Aorta (tissue), 5 donors: ENCODE data around the gene MAGEB2. TPM values are rescaled to one million over a fixed set of nuclear protein-coding genes. Genes with fewer than 3 reads are reported as not detected.
A peak's percentile ranks its signal among the peaks of the same experiment; 100 is the strongest.

Source experiments
- ATAC-seq: fragments of 200-7000 bp; cut with Tn5 transposase; one replicate; pipeline ENCODE4 v1.9.1; 2022; ENCODE audit warnings: moderate library complexity; ENCODE audit not compliant: low FRiP score
- DNase-seq, 2 donors: peaks; one replicate each; pipeline ENCODE4 v3.0.0-alpha.2; 2020
- H3K27ac ChIP-seq, 2 donors: one replicate each; pipeline ENCODE4 v1.5.1; 2013; ENCODE audit warnings: low read length in 2 of 2, mild to moderate bottlenecking in 2 of 2, moderate library complexity in 2 of 2, control low read depth in 1 of 2, inconsistent platforms in 1 of 2, low read depth in 1 of 2
- H3K27me3 ChIP-seq, 2 donors: one replicate each; pipeline ENCODE4 v1.6.1; 2013; ENCODE audit warnings: control low read depth in 1 of 2, low read length in 1 of 2, mild to moderate bottlenecking in 1 of 2, moderate library complexity in 1 of 2; ENCODE audit not compliant: insufficient read depth in 2 of 2, control insufficient read depth in 1 of 2
- H3K36me3 ChIP-seq, 2 donors: one replicate each; pipeline ENCODE4 v1.6.1; 2013; ENCODE audit warnings: control low read depth in 1 of 2, low read length in 1 of 2, mild to moderate bottlenecking in 1 of 2; ENCODE audit not compliant: insufficient read depth in 2 of 2, control insufficient read depth in 1 of 2
- H3K4me1 ChIP-seq, 2 donors: one replicate each; pipeline ENCODE4 v1.6.1; 2013; ENCODE audit warnings: low read length in 2 of 2, control low read depth in 1 of 2, mild to moderate bottlenecking in 1 of 2, moderate library complexity in 1 of 2; ENCODE audit not compliant: insufficient read depth in 2 of 2, control insufficient read depth in 1 of 2
- H3K4me3 ChIP-seq, 2 donors: one replicate each; pipeline ENCODE4 v1.5.1; 2013; ENCODE audit warnings: low read length in 2 of 2, control low read depth in 1 of 2, mild to moderate bottlenecking in 1 of 2
- H3K9me3 ChIP-seq: one replicate; pipeline ENCODE4 v1.6.1; 2013; ENCODE audit warnings: mild to moderate bottlenecking, low read length; ENCODE audit not compliant: control insufficient read depth
- WGBS, 2 donors: extraction: QIAGEN DNeasy Blood & Tissue Kit; methylation state at CpG; one replicate each; pipeline ENCODE4 v1.1.7; 2013; 5-methylcytosine and 5-hydroxymethylcytosine counted together
- intact Hi-C, 2 donors: fragments of 100-400 bp; cut with DNase I; formaldehyde crosslinking; loops; one replicate each; pipeline versions ENCODE4 v1.14.2 to v1.15.0; 2022
- polyA plus RNA-seq, 2 donors: library from polyadenylated mRNA; stranded (reverse); fragments of 200-250 nt; gene quantifications; one replicate each; pipeline ENCODE4 v1.2.3, GENCODE V29; 2013
- total RNA-seq, 2 donors: library from RNA; stranded (reverse); fragmentation: NEBNext Ultra II Directional; extraction: Animal tissue kit (Norgen Biotek cat#: 25700); gene quantifications; one replicate each; pipeline ENCODE4 v1.2.1, GENCODE V29; 2021
- donor health status: healthy with polysubstance abuse.
- donor health status: Bipolar disorder and iron deficiency.
- donor health status: DM: no; HTN: no; CAD: no.
- donor health status: DM: no; HTN: no; CAD: no.
- donor health status: DM: yes; HTN: yes; CAD: no.

Gene MAGEB2
- total and polyA plus RNA-seq, 4 donors = not detected

- Histone ChIP-seq H3K4me3 (no peak overlapping the region), H3K27me3 (no peaks in the 10 kb centered on the region), H3K4me1 (no peaks in the 10 kb centered on the region), H3K9me3 (no peaks in the 10 kb centered on the region), H3K36me3 (no peaks in the 10 kb centered on the region), H3K27ac (no peak overlapping the region)
- WGBS, 2 donors = 69 to 89% methylated on average over 4 of the region's 4 CpGs
- intact Hi-C loops = no loop called here
- DNase-seq (no peak), ATAC-seq (no peak)
Observed at GRCh38 chrX:30219372-30219771, 4.0 kb downstream of the MAGEB2 start.

- ATAC-seq (no peak), DNase-seq (no peak)
- no peak overlapping the region for H3K4me3 ChIP-seq
- no peaks in the 10 kb centered on the region for H3K27me3 ChIP-seq
- intact Hi-C loops = no loop called here
- 84 to 87% methylated on average over 5 of the region's 5 CpGs for WGBS, 2 donors
- no peaks in the 10 kb centered on the region for H3K36me3 ChIP-seq
- no peak overlapping the region for H3K27ac ChIP-seq
- no peaks in the 10 kb centered on the region for H3K4me1 ChIP-seq
- H3K9me3 ChIP-seq = no peaks in the 10 kb centered on the region
Observed at GRCh38 chrX:30220661-30221060, 5.3 kb downstream of the MAGEB2 start.

GRCh38 chrX:30224536-30224935, 9.2 kb downstream of the MAGEB2 start:
- intact Hi-C loops = no loop called here
- WGBS, 2 donors = 23 to 41% methylated on average over 2 of the region's 2 CpGs
- ATAC-seq = no peak

GRCh38 chrX:30228526-30228925, 13.2 kb downstream of the MAGEB2 start:
- Histone ChIP-seq H3K36me3 (no peaks in the 10 kb centered on the region), H3K27me3 (no peaks in the 10 kb centered on the region), H3K9me3 (no peaks in the 10 kb centered on the region), H3K4me3 (no peak overlapping the region), H3K27ac (no peak overlapping the region), H3K4me1 (no peaks in the 10 kb centered on the region)
- no peak for ATAC-seq
- DNase-seq = no peak
- WGBS, 2 donors = 43 to 59% methylated on average over 1 of the region's 1 CpG
- intact Hi-C loops = no loop called here

More at GRCh38 chrX:30224536-30224935, 9.2 kb downstream of the MAGEB2 start:
- H3K9me3 ChIP-seq = no peaks in the 10 kb centered on the region
- no peaks in the 10 kb centered on the region for H3K4me1 ChIP-seq
- no peaks in the 10 kb centered on the region for H3K27me3 ChIP-seq
- DNase-seq = no peak
- no peak overlapping the region for H3K4me3 ChIP-seq
- H3K36me3 ChIP-seq = no peaks in the 10 kb centered on the region
- no peak overlapping the region for H3K27ac ChIP-seq

GRCh38 chrX:30230395-30230794, 15.0 kb downstream of the MAGEB2 start, which contains the start of gene MAGEB3:
Gene MAGEB3 (plus strand): TSS chrX:30230657. CDS start chrX:30235925, 5,268 bp downstream.
- DNase-seq (no peak), ATAC-seq (no peak)
- H3K4me3 ChIP-seq = no peak within 1 kb of the TSS
- no peaks in the 10 kb centered on the region for H3K4me1 ChIP-seq
- H3K27ac ChIP-seq = no peak within 1 kb of the TSS
- no peaks in the 10 kb centered on the region for H3K36me3 ChIP-seq
- H3K9me3 ChIP-seq = no peaks in the 10 kb centered on the region
- intact Hi-C loops = no loop called here
- H3K27me3 ChIP-seq = no peaks in the 10 kb centered on the region
- 75 to 86% methylated on average over 4 of the region's 4 CpGs for WGBS, 2 donors

GRCh38 chrX:30241724-30242415, 26.5 kb downstream of the MAGEB2 start, which contains the start of gene MAGEB4:
Gene MAGEB4 (plus strand): TSS chrX:30242000. CDS start chrX:30242136, 136 bp downstream.
- WGBS, 2 donors = 88 to 93% methylated on average over 10 of the region's 10 CpGs
- H3K36me3 ChIP-seq = no peaks in the 10 kb centered on the region

GRCh38 chrX:30246769-30247489, 31.6 kb downstream of the MAGEB2 start, which contains the start of gene MAGEB1:
Gene MAGEB1 (plus strand): TSS chrX:30247146. CDS start chrX:30250494, 3,348 bp downstream.
- Histone ChIP-seq H3K4me1 (no peaks in the 10 kb centered on the region), H3K9me3 (no peaks in the 10 kb centered on the region), H3K4me3 (no peak within 1 kb of the TSS), H3K36me3 (no peaks in the 10 kb centered on the region), H3K27me3 (no peaks in the 10 kb centered on the region), H3K27ac (no peak within 1 kb of the TSS)
- ATAC-seq (peak; percentile 9), DNase-seq (no peak)
- intact Hi-C loops = no loop called here
- 78 to 93% methylated on average over 38 of the region's 38 CpGs for whole genome bisulfite sequencing, 2 donors

More at GRCh38 chrX:30241724-30242415, 26.5 kb downstream of the MAGEB2 start, which contains the start of gene MAGEB4:
- no peaks in the 10 kb centered on the region for H3K27me3 ChIP-seq
- ATAC-seq = no peak
- H3K9me3 ChIP-seq = no peaks in the 10 kb centered on the region
- no peak within 1 kb of the TSS for H3K4me3 ChIP-seq
- DNase-seq = no peak
- intact Hi-C loops = no loop called here
- H3K4me1 ChIP-seq = no peaks in the 10 kb centered on the region
- no peak within 1 kb of the TSS for H3K27ac ChIP-seq

- no peaks in the 10 kb centered on the region for H3K27me3 ChIP-seq
- H3K9me3 ChIP-seq = no peaks in the 10 kb centered on the region
- ATAC-seq = no peak
- no peak for DNase-seq
- no peaks in the 10 kb centered on the region for H3K36me3 ChIP-seq
- no peaks in the 10 kb centered on the region for H3K4me1 ChIP-seq
- H3K27ac ChIP-seq = no peak overlapping the region
- 61 to 88% methylated on average over 4 of the region's 4 CpGs for WGBS, 2 donors
- H3K4me3 ChIP-seq = no peak overlapping the region
- intact Hi-C loops = no loop called here
Observed at GRCh38 chrX:30248854-30249253, 33.5 kb downstream of the MAGEB2 start.
